ENCODE measurements around the gene NPAS1.
"Not testable (repeated sequence)": the region's sequence is repeated elsewhere in the genome, so short reads cannot be mapped to it uniquely, and the experiment has no call there.

The NPAS1 gene

GRCh38 chr19:47047763-47048405 is 28.2 kb downstream of the NPAS1 start:
- DNase-seq (ENCODE audit: low read depth): peak; percentile 76

DNA sequence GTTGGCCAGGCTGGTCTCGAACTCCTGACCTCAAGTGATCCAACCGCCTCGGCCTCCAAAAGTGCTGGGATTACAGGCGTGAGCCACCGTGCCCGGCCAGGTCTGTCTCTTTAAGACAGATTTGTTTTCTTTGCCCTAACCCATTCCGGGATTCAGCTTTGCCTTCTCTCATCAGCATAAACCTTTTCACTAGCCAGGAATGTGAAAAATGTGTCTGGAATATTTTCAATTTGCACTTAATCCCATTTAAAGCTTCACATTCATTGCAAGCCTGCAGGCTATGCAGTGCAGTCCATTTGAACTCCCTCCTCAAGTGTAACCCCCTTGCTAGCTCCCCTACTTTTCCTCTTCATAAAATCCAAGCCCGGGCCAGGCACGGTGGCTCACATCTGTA is 29.7 kb downstream of the NPAS1 start:
- peak; percentile 36 for DNase-seq (ENCODE audit: low read depth)

DNA sequence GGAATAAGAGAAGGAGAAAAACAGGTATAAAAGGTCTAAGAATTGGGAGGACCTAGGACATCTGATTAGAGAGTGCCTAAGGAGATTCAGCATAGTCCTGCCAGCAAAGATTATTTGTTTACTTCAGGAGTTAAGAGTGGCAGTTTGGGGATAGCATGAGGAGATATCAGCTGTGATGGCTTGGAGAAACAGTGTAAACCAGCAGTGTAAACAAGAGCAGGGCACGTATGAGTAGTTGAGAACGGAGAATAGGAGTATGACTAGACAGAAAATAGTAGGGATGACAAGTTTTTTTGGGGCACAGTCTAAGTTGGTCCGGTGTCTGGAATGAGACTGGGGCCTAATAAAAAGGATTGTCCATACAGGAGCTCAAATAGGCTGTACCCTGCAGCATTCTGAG is 30.9 kb downstream of the NPAS1 start:
- not testable (repeated sequence) for DNase-seq (ENCODE audit: low read depth)

- DNase-seq (ENCODE audit: low read depth): no peak
Measured at GRCh38 chr19:47056411-47056810, 36.8 kb downstream of the NPAS1 start.

- DNase-seq (ENCODE audit: low read depth): no peak
Measured at GRCh38 chr19:47057328-47057727, 37.7 kb downstream of the NPAS1 start.

- no peak for DNase-seq (ENCODE audit: low read depth)
Measured at GRCh38 chr19:47058621-47059022, 39.0 kb downstream of the NPAS1 start.

- DNase-seq (ENCODE audit: low read depth): no peak
Measured at GRCh38 chr19:47063874-47064273, 44.2 kb downstream of the NPAS1 start.

DNA sequence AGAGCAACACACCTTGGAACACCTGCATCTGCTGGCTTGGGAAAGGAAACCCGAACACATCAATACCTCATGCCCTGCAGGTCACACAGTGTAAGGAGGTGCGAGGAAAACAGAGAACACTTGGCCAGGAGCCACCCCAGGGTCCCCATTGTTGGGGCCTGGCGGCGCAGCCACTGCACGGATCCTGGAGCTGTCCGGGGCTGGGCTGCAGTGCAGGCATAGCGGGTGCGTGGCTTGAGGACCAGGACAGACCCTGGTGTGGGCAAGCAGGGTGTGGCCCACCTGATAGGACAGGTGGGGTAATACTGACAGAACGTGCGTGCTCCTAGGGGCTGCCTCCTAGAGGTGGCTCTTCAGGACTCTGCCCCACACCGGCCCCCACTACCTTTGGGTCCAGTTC is 45.6 kb downstream of the NPAS1 start:
- DNase-seq (ENCODE audit: low read depth): no peak

DNA sequence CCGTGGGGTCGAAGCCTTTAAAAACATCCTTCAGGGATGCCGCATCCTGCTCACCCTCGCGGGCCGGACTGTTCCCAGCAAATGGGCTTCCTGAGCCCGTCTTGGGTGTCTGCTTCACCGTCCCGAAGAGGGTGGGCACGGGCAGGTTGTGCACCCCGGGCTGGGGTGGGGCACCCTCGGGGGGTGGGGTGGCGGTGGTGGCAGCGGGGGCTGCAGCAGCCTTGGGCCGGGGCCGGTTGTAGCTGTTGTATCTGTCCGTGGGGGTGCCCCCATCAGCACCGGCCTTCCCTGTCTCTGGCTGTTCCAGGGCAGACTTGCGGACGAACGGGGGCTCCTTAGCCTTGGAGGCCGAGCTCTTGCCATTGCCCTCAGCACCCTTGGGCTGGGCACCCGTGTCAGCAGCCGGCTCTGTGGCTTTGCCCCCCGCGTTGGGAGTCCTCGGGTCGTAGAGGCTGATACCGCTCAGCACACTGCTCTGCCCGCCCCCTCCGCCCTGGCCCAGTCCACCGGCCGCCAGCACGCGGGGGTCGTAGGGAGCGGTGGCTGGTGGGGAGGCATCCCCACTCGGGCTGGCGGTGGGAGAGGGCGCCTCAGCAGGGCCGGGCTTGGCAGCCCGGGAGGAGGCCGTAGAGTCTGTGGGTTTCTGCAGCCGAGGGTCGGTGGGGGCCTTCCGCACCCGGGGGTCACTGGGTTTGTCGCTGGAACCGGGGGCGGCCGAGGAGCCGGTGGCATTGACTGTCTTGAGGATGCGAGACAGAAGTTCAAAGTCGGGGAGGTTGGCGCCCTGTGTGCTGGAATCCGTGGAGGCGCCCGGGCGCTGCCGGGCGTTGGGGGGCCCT is 47.0 kb downstream of the NPAS1 start:
- no peak for DNase-seq (ENCODE audit: low read depth)

GRCh38 chr19:47067215-47067847 is 47.7 kb downstream of the NPAS1 start:
- DNase-seq (ENCODE audit: low read depth): no peak

- no peak for DNase-seq (ENCODE audit: low read depth)
Measured at GRCh38 chr19:47068246-47068645, 48.6 kb downstream of the NPAS1 start.

GRCh38 chr19:47068876-47069406 is 49.3 kb downstream of the NPAS1 start:
- DNase-seq (ENCODE audit: low read depth): no peak

- no peak for DNase-seq (ENCODE audit: low read depth)
Measured at GRCh38 chr19:47069795-47070194, 50.2 kb downstream of the NPAS1 start.

- DNase-seq (ENCODE audit: low read depth): no peak
Measured at GRCh38 chr19:47070756-47071155, 51.1 kb downstream of the NPAS1 start.

DNA sequence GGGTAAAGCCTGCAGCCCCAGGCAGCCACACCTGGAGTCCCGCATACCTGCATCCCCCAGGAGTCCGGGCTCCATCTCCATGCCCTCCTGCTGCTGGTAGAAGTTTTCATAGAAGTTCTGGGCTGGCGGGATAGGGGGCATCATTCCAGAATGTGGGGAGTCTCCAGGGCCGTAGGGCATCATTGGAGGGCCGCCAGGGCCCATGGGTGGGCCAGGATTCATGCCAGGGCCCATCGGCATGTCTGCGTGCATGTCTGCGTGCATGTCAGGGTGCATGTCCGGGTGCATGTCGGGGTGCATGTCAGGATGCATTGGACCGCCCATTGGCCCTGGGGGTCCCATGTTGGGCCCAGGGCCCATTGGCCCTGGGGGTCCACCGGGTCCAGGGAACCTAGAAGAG is 52.1 kb downstream of the NPAS1 start:
- DNase-seq (ENCODE audit: low read depth): no peak

DNA sequence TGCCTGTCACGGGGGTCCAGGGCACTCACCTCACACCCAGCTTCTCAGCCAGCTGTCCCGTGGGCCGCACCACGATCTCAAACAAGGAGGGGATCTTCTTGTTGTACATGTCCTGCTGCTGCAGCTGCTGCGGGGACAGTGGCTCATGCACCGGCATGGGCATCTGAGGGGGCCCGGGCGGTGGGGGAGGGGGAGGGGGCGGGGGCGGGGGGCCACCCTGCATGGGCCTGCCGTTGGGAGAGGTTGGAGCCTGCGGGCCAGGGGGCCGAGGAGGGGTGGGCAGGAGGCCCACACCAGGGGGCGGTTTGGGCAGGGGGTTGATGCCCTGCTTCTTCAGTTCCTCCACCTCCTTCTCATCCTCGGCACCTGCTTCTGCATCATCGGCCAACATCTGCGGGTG is 52.7 kb downstream of the NPAS1 start:
- no peak for DNase-seq (ENCODE audit: low read depth)

DNA sequence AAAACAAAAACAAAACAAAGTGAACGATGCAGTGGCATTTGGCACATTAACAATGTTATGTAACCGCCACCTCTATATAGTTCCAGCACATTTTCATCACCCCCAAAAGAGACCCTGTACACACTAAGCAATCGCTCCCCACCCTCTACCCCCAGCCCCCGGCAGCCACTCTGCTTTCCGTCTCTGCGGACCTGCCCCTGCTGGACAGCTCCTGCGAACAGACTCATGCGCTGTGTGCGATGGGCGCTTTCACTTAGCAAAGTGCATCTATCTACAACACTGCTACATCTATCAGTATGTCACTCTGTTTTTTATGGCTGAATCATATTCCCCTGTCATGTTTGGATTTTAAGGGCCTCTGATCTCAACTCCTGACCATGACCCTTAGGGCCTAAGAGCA is 53.9 kb downstream of the NPAS1 start:
- DNase-seq (ENCODE audit: low read depth): no peak

DNA sequence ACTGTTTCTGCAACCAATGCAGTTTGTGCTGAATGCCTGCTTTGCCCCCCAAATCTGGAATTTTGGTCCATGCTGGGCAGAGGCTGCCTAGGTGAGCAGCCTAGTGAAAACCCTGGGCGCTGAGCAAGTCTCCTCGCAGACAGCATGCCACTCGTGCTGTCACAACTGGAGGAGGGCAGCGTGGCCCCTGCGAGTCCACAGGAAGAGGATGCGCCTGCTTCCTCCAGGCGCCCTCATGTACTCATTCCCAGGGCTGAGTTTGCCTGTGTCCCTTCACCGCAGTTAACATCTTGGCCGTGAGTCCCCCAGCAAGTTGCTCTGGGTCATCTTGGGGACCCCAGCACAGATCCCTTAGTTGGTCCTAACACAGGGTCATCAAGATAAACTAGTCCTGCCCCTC is 55.0 kb downstream of the NPAS1 start:
- DNase-seq (ENCODE audit: low read depth): no peak

- DNase-seq (ENCODE audit: low read depth): no peak
Measured at GRCh38 chr19:47075179-47075810, 55.7 kb downstream of the NPAS1 start.

DNA sequence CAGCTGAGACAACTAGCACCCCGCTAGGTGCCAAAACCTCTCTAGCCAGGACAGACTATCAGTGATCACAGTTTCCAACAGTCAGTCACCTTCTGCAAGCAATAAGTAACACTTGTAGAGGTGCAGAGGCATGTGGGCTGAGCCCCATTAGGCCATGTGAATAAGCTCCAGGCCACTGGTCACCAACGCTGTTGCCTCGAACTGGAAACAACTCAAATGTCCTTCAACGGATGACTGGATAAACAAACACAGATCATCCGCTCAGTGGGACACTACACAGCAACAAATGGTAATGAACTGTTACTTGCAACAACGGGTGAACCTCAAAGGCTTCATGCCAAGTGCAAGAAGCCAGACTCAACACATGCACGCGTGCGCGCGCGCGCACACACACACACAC is 56.3 kb downstream of the NPAS1 start:
- DNase-seq (ENCODE audit: low read depth): no peak

DNA sequence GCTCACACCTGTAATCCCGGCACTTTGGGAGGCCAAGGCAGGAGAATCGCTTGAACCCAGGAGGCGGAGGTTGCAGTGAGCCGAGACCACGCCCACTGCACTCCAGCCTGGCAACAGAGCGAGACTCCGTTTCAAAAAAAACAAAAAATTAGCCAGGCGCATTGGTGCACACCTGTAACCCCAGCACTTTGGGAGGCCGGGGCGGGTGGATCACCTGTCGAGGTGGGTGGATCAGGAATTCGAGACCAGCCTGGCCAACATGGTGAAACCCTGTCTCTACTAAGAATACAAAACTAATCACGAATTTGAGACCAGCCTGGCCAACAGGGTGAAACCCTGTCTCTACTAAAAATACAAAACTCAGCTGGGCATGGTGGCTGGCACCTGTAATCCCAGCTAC is 58.7 kb downstream of the NPAS1 start:
- DNase-seq (ENCODE audit: low read depth): not testable (repeated sequence)

DNA sequence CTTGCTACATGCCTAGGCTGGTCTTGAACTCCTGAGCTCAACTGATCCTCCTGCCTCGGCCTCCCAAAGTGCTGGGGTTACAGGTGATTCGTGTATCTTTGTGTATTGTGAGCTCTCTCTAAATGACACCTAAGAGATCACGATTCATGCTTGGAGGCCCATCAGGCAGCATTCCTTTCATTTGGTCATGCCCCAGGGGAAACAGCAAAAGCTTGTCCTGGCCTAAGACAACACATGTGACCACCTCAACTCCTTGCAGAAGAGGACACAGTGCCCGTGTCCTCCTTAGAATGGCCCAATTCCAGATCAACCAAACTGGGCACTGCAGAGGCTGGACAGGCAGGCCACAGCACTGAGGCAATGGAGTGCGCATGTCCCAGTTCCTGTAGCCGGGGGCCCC is 61.5 kb downstream of the NPAS1 start:
- no peak for DNase-seq (ENCODE audit: low read depth)

DNA sequence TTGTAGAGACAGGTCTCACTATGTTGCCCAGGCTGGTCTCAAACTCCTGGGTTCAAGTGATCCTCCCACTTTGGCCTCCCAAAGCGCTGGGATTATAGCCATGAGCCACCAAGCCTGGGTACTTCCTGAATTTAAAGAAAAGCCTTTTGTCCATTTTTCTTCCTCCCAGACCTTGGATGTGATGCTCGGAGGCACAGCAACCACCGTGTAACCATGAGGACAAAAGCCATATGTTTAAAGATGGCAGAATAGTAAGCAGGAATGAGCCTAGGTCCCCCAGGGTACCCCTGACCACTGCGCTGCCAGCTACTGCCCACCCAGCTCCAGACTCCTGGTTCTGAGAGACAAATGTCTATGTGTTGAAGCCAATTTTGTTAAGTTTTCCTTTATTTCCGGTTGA is 62.9 kb downstream of the NPAS1 start:
- no peak for DNase-seq (ENCODE audit: low read depth)

All from GM04504 (cell line).